HepG2 (cell line): ENCODE results near the gene DGCR2. TPM values are rescaled to one million over a fixed set of nuclear protein-coding genes. Genes with fewer than 3 reads are reported as not detected.
A peak's percentile ranks its signal among the peaks of the same experiment; 100 is the strongest.

ENCODE experiments used
- ATAC-seq: fragments of 200-7000 bp; cut with Tn5 transposase; 3 replicates; pipeline ENCODE4 v1.9.1; 2020; ENCODE audit warnings: mild to moderate bottlenecking, moderate library complexity
- BruUV-seq: library from RNA; stranded (reverse); fragments of 400-500 nt; replicated peaks from 2 replicates; lab custom pipeline; 2021; lab: Mats Ljungman, UMichigan
- CTCF ChIA-PET: fragments of 300-600 bp; formaldehyde crosslinking; extraction: SDS; loops from one replicate; lab custom pipeline; 2021; ENCODE audit warnings: low total read pairs, inconsistent platforms, low intra/inter-chr PET ratio; lab: Yijun Ruan, JAX
- POLR2A ChIA-PET: fragments of 350-600 bp; sonication (Branson Sonifier 250); formaldehyde crosslinking; loops from one replicate; lab custom pipeline; 2020; ENCODE audit warnings: antibody characterized with exemption, inconsistent platforms; lab: Yijun Ruan, JAX
- DNase-seq: peaks from one replicate; pipeline ENCODE4 v3.0.0-alpha.2; 2015; ENCODE audit warnings: low spot score
- FAIRE-seq: peaks from 3 replicates; lab custom pipeline; 2011; peaks lifted over from hg19 to GRCh38; lab: Jason Lieb, UNC
- H2AFZ ChIP-seq: one replicate; pipeline ENCODE4 v1.6.1; 2011; ENCODE audit warnings: low read length, inconsistent platforms
- H3K27ac ChIP-seq: fragments of 300-600 bp; 3 replicates; pipeline ENCODE4 v1.8.0; 2011; ENCODE audit warnings: mixed run types, mild to moderate bottlenecking, mixed read lengths, low read length, inconsistent platforms; ENCODE audit not compliant: insufficient read depth; ENCODE audit errors: extremely low read length
- H3K27me3 ChIP-seq, 2 experiments: fragments of 200-600 bp in 1 of 2; 2 replicates in 1 of 2; 3 replicates in 1 of 2; pipeline versions ENCODE4 v1.6.0 to v1.8.0; 2011; ENCODE audit warnings: low read length in 2 of 2, mild to moderate bottlenecking in 2 of 2, moderate library complexity in 2 of 2, inconsistent platforms in 1 of 2; ENCODE audit not compliant: insufficient read depth in 2 of 2, control insufficient read depth in 1 of 2
- H3K36me3 ChIP-seq, 2 experiments: fragments of 200-600 bp in 1 of 2; replicated peaks in 1 of 2; 2 replicates in 1 of 2; 3 replicates in 1 of 2; pipeline versions ENCODE4 v1.5.1 to v1.8.0; 2011; ENCODE audit warnings: low read length in 2 of 2, inconsistent platforms in 1 of 2; ENCODE audit not compliant: insufficient read depth in 2 of 2, control insufficient read depth in 1 of 2
- H3K4me1 ChIP-seq: 2 replicates; pipeline ENCODE4 v1.5.1; 2012; ENCODE audit warnings: low read length, inconsistent platforms; ENCODE audit not compliant: insufficient read depth
- H3K4me2 ChIP-seq: 2 replicates; pipeline ENCODE4 v1.6.0; 2011; ENCODE audit warnings: low read depth, low read length, inconsistent platforms
- H3K4me3 ChIP-seq, 3 experiments: fragments of 200-600 bp in 1 of 3; sonication (generic), shearing (Covaris generic) in 1 of 3; replicated peaks in 1 of 3; 2 replicates each; pipeline ENCODE4 v1.5.1; 2011 to 2016; ENCODE audit warnings: low read length in 3 of 3, inconsistent platforms in 2 of 3, low read depth in 2 of 3, mild to moderate bottlenecking in 2 of 3, control low read depth in 1 of 3, mixed read lengths in 1 of 3; ENCODE audit not compliant: insufficient read depth in 1 of 3
- H3K79me2 ChIP-seq: one replicate; pipeline ENCODE4 v1.6.1; 2011; ENCODE audit warnings: low read length, inconsistent platforms; ENCODE audit not compliant: insufficient read depth
- H3K9ac ChIP-seq: 2 replicates; pipeline ENCODE4 v1.6.0; 2011; ENCODE audit warnings: mild to moderate bottlenecking, low read depth, low read length, inconsistent platforms; ENCODE audit not compliant: insufficient read depth
- H3K9me3 ChIP-seq: 2 replicates; pipeline ENCODE4 v1.5.1; 2012; ENCODE audit warnings: mild to moderate bottlenecking, low read length
- H4K20me1 ChIP-seq: 2 replicates; pipeline ENCODE4 v1.6.0; 2011; ENCODE audit warnings: inconsistent platforms, mild to moderate bottlenecking, low read length, moderate library complexity; ENCODE audit not compliant: insufficient read depth
- CHD4 ChIP-seq: fragments of 200-600 bp; sonication (generic); IDR thresholded peaks from 2 replicates; pipeline ENCODE4 v1.7.0; 2017; ENCODE audit warnings: mild to moderate bottlenecking, low read length, borderline replicate concordance
- IRF1 ChIP-seq: sonication (generic); formaldehyde crosslinking; IDR thresholded peaks from 2 replicates; pipeline ENCODE4 v1.4.0; 2020; ENCODE audit warnings: low read depth, mild to moderate bottlenecking, missing genetic modification reagents
- ZNF674 ChIP-seq: sonication (generic); formaldehyde crosslinking; IDR thresholded peaks from 2 replicates; pipeline ENCODE4 v1.5.0; 2020; ENCODE audit warnings: low read depth, mild to moderate bottlenecking, missing genetic modification reagents
- WGBS: methylation state at CpG from one replicate; pipeline ENCODE4 v1.1.6; 2017; ENCODE audit warnings: low lambda C conversion rate; 5-methylcytosine and 5-hydroxymethylcytosine counted together
- in situ Hi-C: cut with HindIII; loops from 2 replicates; pipeline ENCODE4 v1.10.0; 2017; ENCODE audit warnings: low pct_unique_long_range_greater_than_20kb; ENCODE audit not compliant: extremely low pct_ligation_motif_present
- intact Hi-C: fragments of 100-400 bp; cut with micrococcal nuclease; formaldehyde crosslinking; loops from one replicate; pipeline ENCODE4 v1.10.0; 2022; ENCODE audit not compliant: unreplicated experiment
- polyA plus RNA-seq, 8 experiments: library from polyadenylated mRNA; depleted of rRNA in 3 of 8; stranded (reverse) in 7 of 8; unstranded in 1 of 8; fragments of >200 nt; fragmentation: Illumina TruSeq in 4 of 8; extraction: Trizol in 4 of 8; gene quantifications; 2 replicates each; pipeline versions ENCODE4 v1.2.1 to v1.2.3, GENCODE V29; 2011 to 2016; ENCODE audit warnings: low read depth in 4 of 8, missing spikeins in 1 of 8, mixed read lengths in 1 of 8; ENCODE audit not compliant: insufficient read depth in 1 of 8
- total RNA-seq, 5 experiments: library from RNA; depleted of rRNA; stranded (reverse); fragments of >200 nt; fragmentation: Illumina TruSeq; extraction: Trizol; gene quantifications; 2 replicates each; pipeline ENCODE4 v1.2.3, GENCODE V29; 2016; ENCODE audit warnings: low read depth in 1 of 5
- TF ChIP-seq, protein P1 (sequence below): sonication (generic); formaldehyde crosslinking; IDR thresholded peaks from 2 replicates; pipeline ENCODE4 v1.5.0; 2020; ENCODE audit warnings: mild to moderate bottlenecking, missing genetic modification reagents, moderate library complexity
- TF ChIP-seq, protein P2 (sequence below): sonication (generic); formaldehyde crosslinking; IDR thresholded peaks from 2 replicates; pipeline ENCODE4 v1.4.0; 2020; ENCODE audit warnings: missing genetic modification reagents

Gene DGCR2
- total and polyA plus RNA-seq, 2 of the 13 experiments (the other 11 are each of a cell fraction or from before 2014, with no cell fraction given) = 23.1 to 35.3 TPM

- Histone ChIP-seq H3K27me3 (peaks cover 0 to 1% of the 10 kb centered on the region in 2 experiments; a peak in 2 of 5 replicates), H3K9ac (no peak overlapping the region), H3K4me3 (no peak overlapping the region), H3K9me3 (no peaks in the 10 kb centered on the region), H2AFZ (no peak overlapping the region), H4K20me1 (no peaks in the 10 kb centered on the region), H3K27ac (no peak overlapping the region), H3K4me2 (no peak overlapping the region), H3K36me3 (no peaks in the 10 kb centered on the region), H3K79me2 (no peaks in the 10 kb centered on the region), H3K4me1 (peaks cover 27% of the 10 kb centered on the region)
- WGBS = 15% methylated on average over 12 of the region's 12 CpGs
- POLR2A ChIA-PET = no interaction called here
- BruUV-seq = no TSS peak
- intact Hi-C loops = no loop called here
- FAIRE-seq (no peak), ATAC-seq (no peak), DNase-seq (no peak)
- no peak for TF ChIP-seq CHD4
- TF ChIP-seq, protein P1, sequence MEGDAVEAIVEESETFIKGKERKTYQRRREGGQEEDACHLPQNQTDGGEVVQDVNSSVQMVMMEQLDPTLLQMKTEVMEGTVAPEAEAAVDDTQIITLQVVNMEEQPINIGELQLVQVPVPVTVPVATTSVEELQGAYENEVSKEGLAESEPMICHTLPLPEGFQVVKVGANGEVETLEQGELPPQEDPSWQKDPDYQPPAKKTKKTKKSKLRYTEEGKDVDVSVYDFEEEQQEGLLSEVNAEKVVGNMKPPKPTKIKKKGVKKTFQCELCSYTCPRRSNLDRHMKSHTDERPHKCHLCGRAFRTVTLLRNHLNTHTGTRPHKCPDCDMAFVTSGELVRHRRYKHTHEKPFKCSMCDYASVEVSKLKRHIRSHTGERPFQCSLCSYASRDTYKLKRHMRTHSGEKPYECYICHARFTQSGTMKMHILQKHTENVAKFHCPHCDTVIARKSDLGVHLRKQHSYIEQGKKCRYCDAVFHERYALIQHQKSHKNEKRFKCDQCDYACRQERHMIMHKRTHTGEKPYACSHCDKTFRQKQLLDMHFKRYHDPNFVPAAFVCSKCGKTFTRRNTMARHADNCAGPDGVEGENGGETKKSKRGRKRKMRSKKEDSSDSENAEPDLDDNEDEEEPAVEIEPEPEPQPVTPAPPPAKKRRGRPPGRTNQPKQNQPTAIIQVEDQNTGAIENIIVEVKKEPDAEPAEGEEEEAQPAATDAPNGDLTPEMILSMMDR (CRISPR knock-in tag) = peak; percentile 44
- in situ Hi-C loops = no loop called here
- CTCF ChIA-PET = no interaction called here
Observed at GRCh38 chr22:18999008-18999407, 123.2 kb downstream of the DGCR2 start.

DNA sequence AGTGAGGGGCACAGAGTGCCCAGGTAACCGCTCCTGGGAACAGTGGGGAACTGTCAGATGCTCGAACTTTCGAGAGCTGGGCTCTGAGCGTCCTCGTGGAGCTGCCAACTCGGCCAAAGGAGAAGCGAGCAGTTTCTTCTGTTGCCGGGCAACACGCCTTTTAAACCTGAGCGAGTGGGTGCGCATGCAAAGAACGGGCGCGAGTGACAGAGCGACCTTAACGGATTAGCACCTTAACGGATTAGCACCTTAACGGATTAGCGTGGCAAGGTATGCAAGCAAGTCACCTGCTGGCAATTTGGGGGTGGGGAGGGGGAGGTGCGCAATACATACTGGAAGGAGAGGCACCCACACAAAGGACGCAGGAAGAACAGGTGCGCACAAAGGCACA lies 124.3 kb downstream of the DGCR2 start:
- 78% methylated on average over 21 of the region's 22 CpGs for WGBS
- in situ Hi-C loops (no loop called here), intact Hi-C loops (no loop called here)
- no TSS peak for BruUV-seq
- no peaks in the 10 kb centered on the region for H3K9me3 ChIP-seq
- no peak overlapping the region for H2AFZ ChIP-seq
- ChIA-PET POLR2A (no interaction called here), CTCF (no interaction called here)
- peaks cover 1 to 8% of the 10 kb centered on the region in 2 experiments; a peak in 4 of 5 replicates for H3K27me3 ChIP-seq
- H3K79me2 ChIP-seq = no peaks in the 10 kb centered on the region
- DNase-seq = no peak
- FAIRE-seq = no peak
- no peak for ATAC-seq
- H3K4me3 ChIP-seq = no peak overlapping the region
- no peak overlapping the region for H3K27ac ChIP-seq
- TF ChIP-seq, protein P2, sequence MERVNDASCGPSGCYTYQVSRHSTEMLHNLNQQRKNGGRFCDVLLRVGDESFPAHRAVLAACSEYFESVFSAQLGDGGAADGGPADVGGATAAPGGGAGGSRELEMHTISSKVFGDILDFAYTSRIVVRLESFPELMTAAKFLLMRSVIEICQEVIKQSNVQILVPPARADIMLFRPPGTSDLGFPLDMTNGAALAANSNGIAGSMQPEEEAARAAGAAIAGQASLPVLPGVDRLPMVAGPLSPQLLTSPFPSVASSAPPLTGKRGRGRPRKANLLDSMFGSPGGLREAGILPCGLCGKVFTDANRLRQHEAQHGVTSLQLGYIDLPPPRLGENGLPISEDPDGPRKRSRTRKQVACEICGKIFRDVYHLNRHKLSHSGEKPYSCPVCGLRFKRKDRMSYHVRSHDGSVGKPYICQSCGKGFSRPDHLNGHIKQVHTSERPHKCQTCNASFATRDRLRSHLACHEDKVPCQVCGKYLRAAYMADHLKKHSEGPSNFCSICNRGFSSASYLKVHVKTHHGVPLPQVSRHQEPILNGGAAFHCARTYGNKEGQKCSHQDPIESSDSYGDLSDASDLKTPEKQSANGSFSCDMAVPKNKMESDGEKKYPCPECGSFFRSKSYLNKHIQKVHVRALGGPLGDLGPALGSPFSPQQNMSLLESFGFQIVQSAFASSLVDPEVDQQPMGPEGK (CRISPR knock-in tag) = no peak
- TF ChIP-seq IRF1 (no peak), ZNF674 (CRISPR knock-in tag) (no peak)
- H3K9ac ChIP-seq = no peak overlapping the region
- no peaks in the 10 kb centered on the region for H3K36me3 ChIP-seq
- peaks cover 30% of the 10 kb centered on the region for H3K4me1 ChIP-seq
- H4K20me1 ChIP-seq = no peaks in the 10 kb centered on the region
- H3K4me2 ChIP-seq = no peak overlapping the region
